Fibroblast of lung (primary cell): ENCODE data around the gene NLRP6.
"Not testable (repeated sequence)": the region's sequence is repeated elsewhere in the genome, so short reads cannot be mapped to it uniquely, and the experiment has no call there.

Experiments
- EZH2 ChIP-seq: IDR thresholded peaks from 2 replicates; pipeline ENCODE4 v1.5.1; 2012; ENCODE audit warnings: low read length, control low read depth, mild to moderate bottlenecking; ENCODE audit errors: missing control alignments
- TF ChIP-seq, protein P1 (sequence below), 2 donors: IDR thresholded peaks in 1 of 2; conservative IDR thresholded peaks in 1 of 2; 1 replicate in 1 of 2; 2 replicates in 1 of 2; pipeline ENCODE4 v1.5.1; 2011 to 2012; ENCODE audit warnings: low read length in 2 of 2, control low read depth in 1 of 2, inconsistent platforms in 1 of 2, low read depth in 1 of 2, mild to moderate bottlenecking in 1 of 2

DNA sequence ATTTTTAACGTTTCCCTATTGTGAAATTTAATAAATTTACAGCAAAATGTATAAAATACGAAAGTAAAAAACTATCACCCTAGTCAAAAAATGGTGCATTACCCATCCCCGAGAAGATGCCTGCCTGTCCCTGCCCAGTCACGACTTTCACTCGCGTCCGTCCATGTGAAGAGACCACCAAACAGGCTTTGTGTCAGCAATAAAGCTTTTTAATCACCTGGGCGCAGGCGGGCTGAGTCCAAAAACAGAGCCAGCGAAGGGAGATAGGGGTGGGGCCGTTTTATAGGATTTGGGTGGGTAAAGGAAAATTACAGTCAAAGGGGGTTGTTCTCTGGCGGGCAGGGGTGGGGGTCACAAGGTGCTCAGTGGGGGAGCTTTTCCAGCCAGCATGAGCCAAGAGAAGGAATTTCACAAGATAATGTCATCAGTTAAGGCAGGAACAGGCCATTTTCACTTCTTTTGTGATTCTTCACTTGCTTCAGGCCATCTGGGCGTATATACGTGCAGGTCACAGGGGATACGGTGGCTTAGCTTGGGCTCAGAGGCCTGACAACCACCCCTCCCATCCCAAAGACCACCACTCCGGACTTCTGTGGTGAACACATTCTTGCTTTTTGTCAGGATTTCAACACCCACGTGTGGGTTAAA is 55.5 kb downstream of the NLRP6 start:
- TF ChIP-seq EZH2 = not testable (repeated sequence)
- TF ChIP-seq, protein P1, sequence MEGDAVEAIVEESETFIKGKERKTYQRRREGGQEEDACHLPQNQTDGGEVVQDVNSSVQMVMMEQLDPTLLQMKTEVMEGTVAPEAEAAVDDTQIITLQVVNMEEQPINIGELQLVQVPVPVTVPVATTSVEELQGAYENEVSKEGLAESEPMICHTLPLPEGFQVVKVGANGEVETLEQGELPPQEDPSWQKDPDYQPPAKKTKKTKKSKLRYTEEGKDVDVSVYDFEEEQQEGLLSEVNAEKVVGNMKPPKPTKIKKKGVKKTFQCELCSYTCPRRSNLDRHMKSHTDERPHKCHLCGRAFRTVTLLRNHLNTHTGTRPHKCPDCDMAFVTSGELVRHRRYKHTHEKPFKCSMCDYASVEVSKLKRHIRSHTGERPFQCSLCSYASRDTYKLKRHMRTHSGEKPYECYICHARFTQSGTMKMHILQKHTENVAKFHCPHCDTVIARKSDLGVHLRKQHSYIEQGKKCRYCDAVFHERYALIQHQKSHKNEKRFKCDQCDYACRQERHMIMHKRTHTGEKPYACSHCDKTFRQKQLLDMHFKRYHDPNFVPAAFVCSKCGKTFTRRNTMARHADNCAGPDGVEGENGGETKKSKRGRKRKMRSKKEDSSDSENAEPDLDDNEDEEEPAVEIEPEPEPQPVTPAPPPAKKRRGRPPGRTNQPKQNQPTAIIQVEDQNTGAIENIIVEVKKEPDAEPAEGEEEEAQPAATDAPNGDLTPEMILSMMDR (conservative IDR thresholded peaks at IDR 0.05 in 1 of 2, IDR thresholded peaks at IDR 0.05 in 1 of 2; ENCODE audit: low read depth in 1 of 2, low read length in 2 of 2) = not testable (repeated sequence)
